NT2/D1 (cell line): ENCODE measurements around the gene RRBP1.

Experiments
- DNase-seq: peaks from one replicate; pipeline ENCODE4 v3.0.0-alpha.2; 2011; ENCODE audit warnings: low read depth, low spot score
- H3K27me3 ChIP-seq: 2 replicates; pipeline ENCODE4 v1.6.0; 2011; ENCODE audit warnings: mild to moderate bottlenecking; ENCODE audit not compliant: insufficient read length, insufficient read depth
- H3K36me3 ChIP-seq: 2 replicates; pipeline ENCODE4 v1.6.1; 2011; ENCODE audit warnings: mild to moderate bottlenecking, low read length, mixed read lengths; ENCODE audit not compliant: insufficient read depth, insufficient read length
- H3K4me1 ChIP-seq: 2 replicates; pipeline ENCODE4 v1.5.1; 2011; ENCODE audit not compliant: insufficient read depth, insufficient read length
- H3K4me3 ChIP-seq: 2 replicates; pipeline ENCODE4 v1.5.1; 2011; ENCODE audit warnings: low read depth; ENCODE audit not compliant: insufficient read length
- H3K9ac ChIP-seq: 2 replicates; pipeline ENCODE4 v1.6.0; 2011; ENCODE audit warnings: low read depth; ENCODE audit not compliant: insufficient read length
- H3K9me3 ChIP-seq: 2 replicates; pipeline ENCODE4 v1.5.1; 2011; ENCODE audit warnings: mild to moderate bottlenecking, low read length; ENCODE audit not compliant: insufficient read depth
- SUZ12 ChIP-seq: IDR thresholded peaks from 2 replicates; pipeline ENCODE4 v1.6.1; 2011; ENCODE audit not compliant: insufficient read length, insufficient read depth; ENCODE audit errors: extremely low read depth
- YY1 ChIP-seq: IDR thresholded peaks from 2 replicates; pipeline ENCODE4 v1.6.1; 2011; ENCODE audit not compliant: insufficient read length, insufficient read depth
- ZNF274 ChIP-seq: IDR thresholded peaks from 2 replicates; pipeline ENCODE4 v1.6.1; 2011; ENCODE audit warnings: mild to moderate bottlenecking, low read depth, low read length

Gene RRBP1

DNA sequence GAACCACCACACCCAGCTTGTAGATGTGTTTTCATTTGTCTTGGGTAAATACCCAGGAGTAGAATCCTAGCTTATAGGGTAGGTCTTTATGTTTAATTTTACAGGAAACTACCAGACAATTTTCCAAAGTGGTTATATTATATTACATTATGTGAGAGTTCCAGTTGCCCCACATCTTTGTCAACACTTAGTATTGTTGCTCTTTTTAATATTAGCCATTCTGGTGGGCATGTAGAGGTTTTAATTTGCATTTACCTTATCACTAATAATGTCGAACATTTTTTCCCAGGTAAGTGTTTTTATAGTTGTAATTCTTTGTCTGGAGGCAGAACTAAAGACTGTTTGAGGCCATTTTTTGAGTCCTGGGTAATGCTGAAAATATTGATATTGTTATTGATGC, 14.2 kb upstream of the RRBP1 start:
- no peak overlapping the region for H3K9ac ChIP-seq
- no peaks in the 10 kb centered on the region for H3K27me3 ChIP-seq
- TF ChIP-seq ZNF274 (no peak), YY1 (no peak), SUZ12 (no peak)
- H3K9me3 ChIP-seq: no peaks in the 10 kb centered on the region
- H3K4me1 ChIP-seq: no peaks in the 10 kb centered on the region
- no peaks in the 10 kb centered on the region for H3K36me3 ChIP-seq
- H3K4me3 ChIP-seq: no peak overlapping the region
- no peak for DNase-seq

DNA sequence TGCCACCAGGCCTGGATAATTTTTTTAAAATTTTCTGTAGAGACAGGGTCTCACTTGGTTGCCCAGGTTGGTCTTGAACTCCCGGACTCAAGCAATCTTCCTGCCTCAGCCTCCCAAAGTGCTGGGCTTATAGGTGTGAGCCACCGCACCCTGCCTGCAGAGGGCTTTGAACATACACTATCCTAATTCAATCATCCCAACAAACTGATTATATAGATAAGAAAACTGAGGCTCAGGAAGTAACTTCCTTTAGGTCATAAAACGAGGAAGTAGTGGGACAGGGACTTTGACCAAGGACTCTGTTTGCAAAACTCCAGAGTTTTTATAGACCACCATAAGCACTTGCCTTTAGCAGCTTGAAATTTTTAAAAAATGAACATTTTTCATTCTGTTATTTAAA, 12.7 kb upstream of the RRBP1 start:
- no peaks in the 10 kb centered on the region for H3K4me1 ChIP-seq

DNA sequence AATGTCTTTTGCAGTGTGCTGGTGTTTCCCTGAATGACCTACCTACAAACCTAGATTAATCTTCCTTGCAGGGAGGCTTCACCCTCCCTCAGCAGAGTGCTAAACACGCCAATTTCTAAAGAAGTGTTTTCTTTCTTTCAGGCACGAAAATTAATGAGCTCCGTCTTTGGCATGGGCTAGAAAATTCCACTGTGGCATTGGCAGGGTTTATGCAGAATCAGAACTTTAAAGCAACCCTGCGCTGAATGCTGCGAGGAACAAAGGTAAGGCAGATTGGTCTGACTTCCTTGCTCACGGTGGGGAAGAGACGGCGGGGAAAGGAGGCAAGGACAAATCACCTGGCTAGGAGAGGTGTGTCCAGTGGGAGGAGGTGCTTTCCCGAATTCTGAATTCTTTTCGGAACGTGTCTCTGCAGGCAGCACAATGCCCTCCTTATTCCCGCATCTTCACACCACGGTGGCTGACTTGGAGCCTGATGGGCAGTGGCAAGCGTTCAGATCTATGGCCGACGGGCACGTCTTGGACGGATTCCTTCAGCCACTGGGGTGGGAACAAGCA, 11.5 kb upstream of the RRBP1 start:
- Histone ChIP-seq H3K27me3 (no peaks in the 10 kb centered on the region), H3K4me3 (no peak overlapping the region), H3K9me3 (peaks cover 8% of the 10 kb centered on the region; the same call in 1 of the 2 replicates), H3K36me3 (no peaks in the 10 kb centered on the region), H3K4me1 (peaks cover 3% of the 10 kb centered on the region), H3K9ac (no peak overlapping the region)
- no peak for TF ChIP-seq ZNF274
- TF ChIP-seq SUZ12: no peak
- TF ChIP-seq YY1: no peak
- DNase-seq: no peak

More for the DNA sequence above, 12.7 kb upstream of the RRBP1 start:
- Histone ChIP-seq H3K9ac (no peak overlapping the region), H3K27me3 (no peaks in the 10 kb centered on the region), H3K9me3 (peaks cover 8% of the 10 kb centered on the region; the same call in 1 of the 2 replicates), H3K36me3 (no peaks in the 10 kb centered on the region), H3K4me3 (no peak overlapping the region)
- no peak for DNase-seq
- TF ChIP-seq ZNF274 (no peak), YY1 (no peak), SUZ12 (no peak)

DNA sequence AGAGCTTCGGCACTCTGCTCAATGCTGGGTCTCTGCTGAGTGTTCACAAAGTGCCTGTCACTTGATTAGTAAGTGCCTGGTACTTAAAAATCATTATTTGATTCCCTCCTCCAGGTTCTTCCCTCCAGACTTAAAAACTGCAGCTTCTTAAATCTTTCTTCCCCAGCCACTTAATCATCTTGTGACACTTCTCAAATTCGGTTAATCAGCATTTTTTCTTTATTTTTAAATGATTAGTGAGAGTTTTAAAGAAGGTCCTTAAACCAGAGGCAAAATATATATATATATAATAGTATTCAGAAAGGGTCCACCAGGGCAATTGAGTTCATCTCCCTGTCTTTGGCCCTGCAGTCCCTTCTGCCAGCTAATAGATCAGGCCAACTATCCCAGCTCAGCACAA, 9.7 kb upstream of the RRBP1 start:
- TF ChIP-seq SUZ12: no peak
- no peak for TF ChIP-seq YY1
- no peak for TF ChIP-seq ZNF274
- Histone ChIP-seq H3K27me3 (no peaks in the 10 kb centered on the region), H3K4me1 (peaks cover 3% of the 10 kb centered on the region), H3K9ac (no peak overlapping the region), H3K36me3 (no peaks in the 10 kb centered on the region), H3K9me3 (peaks cover 8% of the 10 kb centered on the region; the same call in 1 of the 2 replicates), H3K4me3 (no peak overlapping the region)
- DNase-seq: no peak

DNA sequence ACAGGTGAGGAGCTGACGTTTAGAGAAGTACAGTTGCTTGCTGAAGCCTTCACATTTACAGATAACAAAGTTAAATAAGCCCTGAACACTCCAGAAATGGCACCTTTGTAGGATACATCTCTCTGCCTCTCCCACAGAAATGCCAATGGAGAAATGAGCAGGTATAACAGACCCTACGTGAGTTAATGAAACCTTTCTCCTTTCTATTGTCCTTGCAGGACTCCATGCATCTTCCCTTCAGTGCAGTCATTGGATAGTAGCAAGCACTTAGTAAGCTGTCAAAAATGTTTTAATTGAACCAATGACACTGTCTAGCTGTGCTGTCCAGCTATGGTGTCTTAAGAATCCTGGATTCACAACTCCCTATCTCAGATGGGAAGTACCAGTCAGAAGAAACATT, 8.1 kb upstream of the RRBP1 start:
- TF ChIP-seq YY1: no peak
- TF ChIP-seq SUZ12: no peak
- no peak for TF ChIP-seq ZNF274
- no peak for DNase-seq
- H3K36me3 ChIP-seq: no peaks in the 10 kb centered on the region
- H3K9me3 ChIP-seq: peaks cover 8% of the 10 kb centered on the region; the same call in 1 of the 2 replicates
- H3K27me3 ChIP-seq: no peaks in the 10 kb centered on the region
- H3K4me3 ChIP-seq: no peak overlapping the region
- H3K9ac ChIP-seq: no peak overlapping the region
- peaks cover 3% of the 10 kb centered on the region for H3K4me1 ChIP-seq

DNA sequence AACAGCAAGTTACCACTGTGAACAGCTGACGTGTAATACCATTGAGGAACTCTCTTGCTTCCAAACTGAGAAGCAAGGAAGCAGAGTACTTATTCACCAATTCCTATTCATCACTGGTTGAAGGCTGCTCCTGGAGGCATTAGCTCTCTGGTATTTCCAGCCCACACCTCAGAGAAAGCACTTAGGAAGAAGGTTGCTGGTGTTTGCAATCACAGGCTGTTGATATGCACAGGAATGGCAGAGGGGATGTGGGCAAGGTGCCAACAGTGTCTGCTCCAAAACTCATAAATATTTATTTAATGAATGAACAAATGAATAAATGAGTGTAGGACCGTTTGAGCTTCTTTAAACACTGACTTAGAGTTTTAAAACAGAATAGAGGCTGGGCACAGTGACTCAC, 6.9 kb upstream of the RRBP1 start:
- peaks cover 8% of the 10 kb centered on the region; the same call in 1 of the 2 replicates for H3K9me3 ChIP-seq
- H3K36me3 ChIP-seq: no peaks in the 10 kb centered on the region
- no peak overlapping the region for H3K4me3 ChIP-seq
- no peak overlapping the region for H3K9ac ChIP-seq
- H3K4me1 ChIP-seq: peaks cover 3% of the 10 kb centered on the region
- DNase-seq: no peak
- TF ChIP-seq YY1 (no peak), ZNF274 (no peak), SUZ12 (no peak)
- no peaks in the 10 kb centered on the region for H3K27me3 ChIP-seq

DNA sequence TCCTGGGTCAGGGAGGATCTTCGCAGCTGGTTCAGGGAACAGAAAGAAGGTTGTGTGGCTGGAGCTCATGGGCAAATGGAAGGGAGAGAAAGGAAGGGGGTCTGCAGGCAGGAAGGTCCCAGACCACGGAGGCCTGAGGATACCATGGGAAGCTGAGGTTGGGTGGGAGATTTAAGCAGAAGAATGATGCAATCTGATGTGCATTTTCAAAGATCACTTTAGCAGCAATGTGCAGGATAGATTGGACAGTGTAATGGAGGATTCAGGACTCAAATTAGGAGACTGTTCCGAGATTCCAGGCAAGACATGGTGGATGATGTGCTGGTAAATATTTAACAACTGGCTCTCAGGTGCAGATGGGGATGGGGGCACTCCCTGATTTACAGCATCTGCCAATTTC, 5.8 kb upstream of the RRBP1 start:
- peaks cover 5% of the 10 kb centered on the region for H3K4me1 ChIP-seq
- H3K4me3 ChIP-seq: no peak overlapping the region
- peaks cover 8% of the 10 kb centered on the region; the same call in 1 of the 2 replicates for H3K9me3 ChIP-seq
- no peaks in the 10 kb centered on the region for H3K36me3 ChIP-seq
- H3K27me3 ChIP-seq: no peaks in the 10 kb centered on the region
- TF ChIP-seq ZNF274 (no peak), YY1 (no peak), SUZ12 (no peak)
- no peak overlapping the region for H3K9ac ChIP-seq
- no peak for DNase-seq
